HepG2 (cell line): ENCODE measurements around the gene ZNF526. TPM values are rescaled to one million over a fixed set of nuclear protein-coding genes. Genes with fewer than 3 reads are reported as not detected.

Experiments
- EED ChIP-seq: sonication (generic); formaldehyde crosslinking; IDR thresholded peaks from 2 replicates; pipeline ENCODE4 v1.5.0; 2020; ENCODE audit warnings: mild to moderate bottlenecking, missing genetic modification reagents
- FOXM1 ChIP-seq: sonication (generic); formaldehyde crosslinking; IDR thresholded peaks from 2 replicates; pipeline ENCODE4 v1.5.0; 2020; ENCODE audit warnings: missing genetic modification reagents
- JUNB ChIP-seq: sonication (generic); formaldehyde crosslinking; IDR thresholded peaks from 2 replicates; pipeline ENCODE4 v1.8.0; 2022; ENCODE audit warnings: missing genetic modification reagents, mild to moderate bottlenecking, borderline replicate concordance
- MYNN ChIP-seq: sonication (generic); formaldehyde crosslinking; IDR thresholded peaks from 2 replicates; pipeline ENCODE4 v1.4.0; 2020; ENCODE audit warnings: mild to moderate bottlenecking, low read depth, missing genetic modification reagents
- NR1H2 ChIP-seq: sonication (generic); formaldehyde crosslinking; IDR thresholded peaks from 2 replicates; pipeline ENCODE4 v1.8.1; 2022; ENCODE audit warnings: low read depth, missing genetic modification reagents, borderline replicate concordance
- REPIN1 ChIP-seq: sonication (generic); formaldehyde crosslinking; IDR thresholded peaks from 2 replicates; pipeline ENCODE4 v1.8.0; 2022; ENCODE audit warnings: missing genetic modification reagents, low read depth, mild to moderate bottlenecking, borderline replicate concordance
- SMC3 ChIP-seq: IDR thresholded peaks from 2 replicates; pipeline ENCODE4 v1.6.1; 2011; ENCODE audit warnings: low read length, improper control_type of control experiment
- TBP ChIP-seq: sonication (generic); formaldehyde crosslinking; IDR thresholded peaks from 2 replicates; pipeline ENCODE4 v1.5.0; 2020; ENCODE audit warnings: missing genetic modification reagents
- TP53 ChIP-seq: sonication (generic); formaldehyde crosslinking; conservative IDR thresholded peaks from 2 replicates; pipeline ENCODE4 v1.4.0; 2020; ENCODE audit warnings: missing genetic modification reagents
- ZBTB42 ChIP-seq: sonication (generic); formaldehyde crosslinking; IDR thresholded peaks from 2 replicates; pipeline ENCODE4 v1.5.0; 2020; ENCODE audit warnings: mild to moderate bottlenecking, missing genetic modification reagents
- ZNF121 ChIP-seq: sonication (generic); formaldehyde crosslinking; IDR thresholded peaks from 2 replicates; pipeline ENCODE4 v1.5.0; 2020; ENCODE audit warnings: mild to moderate bottlenecking, missing genetic modification reagents
- polyA plus RNA-seq, 8 experiments: library from polyadenylated mRNA; depleted of rRNA in 3 of 8; stranded (reverse) in 7 of 8; unstranded in 1 of 8; fragments of >200 nt; fragmentation: Illumina TruSeq in 4 of 8; extraction: Trizol in 4 of 8; gene quantifications; 2 replicates each; pipeline versions ENCODE4 v1.2.1 to v1.2.3, GENCODE V29; 2011 to 2016; ENCODE audit warnings: low read depth in 4 of 8, missing spikeins in 1 of 8, mixed read lengths in 1 of 8; ENCODE audit not compliant: insufficient read depth in 1 of 8
- total RNA-seq, 5 experiments: library from RNA; depleted of rRNA; stranded (reverse); fragments of >200 nt; fragmentation: Illumina TruSeq; extraction: Trizol; gene quantifications; 2 replicates each; pipeline ENCODE4 v1.2.3, GENCODE V29; 2016; ENCODE audit warnings: low read depth in 1 of 5
- TF ChIP-seq, protein P1 (sequence below): sonication (generic); formaldehyde crosslinking; IDR thresholded peaks from 2 replicates; pipeline ENCODE4 v1.4.0; 2020; ENCODE audit warnings: missing genetic modification reagents
- TF ChIP-seq, protein P2 (sequence below): sonication (generic); formaldehyde crosslinking; IDR thresholded peaks from 2 replicates; pipeline ENCODE4 v1.5.0; 2020; ENCODE audit warnings: mild to moderate bottlenecking, missing genetic modification reagents
- TF ChIP-seq, protein P3 (sequence below): sonication (generic); formaldehyde crosslinking; IDR thresholded peaks from 2 replicates; pipeline ENCODE4 v1.4.0; 2020; ENCODE audit warnings: mild to moderate bottlenecking, missing genetic modification reagents
- TF ChIP-seq, protein P4 (sequence below): sonication (generic); formaldehyde crosslinking; IDR thresholded peaks from 2 replicates; pipeline ENCODE4; 2020; ENCODE audit warnings: missing genetic modification reagents, mild to moderate bottlenecking, borderline replicate concordance
- TF ChIP-seq, protein P5 (sequence below): IDR thresholded peaks from 2 replicates; pipeline ENCODE4 v1.6.1; 2016; ENCODE audit warnings: low read depth, borderline replicate concordance
- TF ChIP-seq, protein P6 (sequence below): sonication (generic); formaldehyde crosslinking; IDR thresholded peaks from 2 replicates; pipeline ENCODE4 v1.8.0; 2022; ENCODE audit warnings: mild to moderate bottlenecking, missing genetic modification reagents; ENCODE audit not compliant: insufficient replicate concordance

The ZNF526 gene
- total and polyA plus RNA-seq, 2 of the 13 experiments (the other 11 are each of a cell fraction or from before 2014, with no cell fraction given): 3.3 to 8.4 TPM

DNA sequence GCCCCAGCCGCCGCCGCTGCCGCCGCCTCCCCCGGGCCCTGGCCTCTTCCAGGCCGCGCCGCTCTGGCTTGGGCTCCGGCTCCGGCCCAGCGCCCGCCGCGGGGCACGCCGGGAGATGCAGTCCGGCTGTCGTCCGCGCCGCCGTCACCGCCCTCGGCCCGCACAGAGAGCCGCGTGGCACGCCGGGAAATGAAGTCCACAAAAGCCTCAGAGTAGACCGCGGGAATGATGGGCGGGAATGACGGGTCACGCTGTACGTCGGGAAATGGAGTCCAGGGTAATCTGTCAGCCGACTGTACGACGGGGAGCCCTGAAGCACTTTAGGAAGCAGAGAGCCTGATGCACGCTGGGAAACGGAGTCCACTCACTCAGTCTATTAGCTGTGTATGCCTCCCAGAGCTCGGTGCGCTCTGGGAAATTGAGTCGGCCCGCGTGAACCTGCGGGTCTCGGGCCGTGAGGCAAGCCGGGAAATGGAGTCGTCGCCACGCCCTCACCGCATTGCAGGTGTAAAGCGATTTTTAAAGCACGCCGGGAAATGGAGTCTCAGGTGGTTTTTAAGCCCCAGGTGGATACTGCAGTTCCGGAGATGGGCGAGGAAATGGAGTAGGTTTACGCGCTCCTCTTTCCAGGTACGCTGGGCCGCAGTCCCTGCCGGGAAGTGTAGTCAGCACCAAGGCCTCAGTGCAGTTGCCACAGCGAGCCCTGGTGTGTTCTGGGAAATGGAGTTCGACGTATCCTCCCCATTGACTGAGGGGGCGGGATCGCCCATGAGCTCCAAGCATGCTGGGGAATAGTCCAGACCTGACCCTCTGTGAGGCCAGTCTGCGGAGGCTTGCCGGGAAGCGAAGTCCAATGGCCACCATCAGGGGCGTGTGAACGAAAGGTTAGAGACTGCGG lies 22.6 kb downstream of the ZNF526 start, which contains the start of gene GSK3A (continued):
- TF ChIP-seq, protein P1, sequence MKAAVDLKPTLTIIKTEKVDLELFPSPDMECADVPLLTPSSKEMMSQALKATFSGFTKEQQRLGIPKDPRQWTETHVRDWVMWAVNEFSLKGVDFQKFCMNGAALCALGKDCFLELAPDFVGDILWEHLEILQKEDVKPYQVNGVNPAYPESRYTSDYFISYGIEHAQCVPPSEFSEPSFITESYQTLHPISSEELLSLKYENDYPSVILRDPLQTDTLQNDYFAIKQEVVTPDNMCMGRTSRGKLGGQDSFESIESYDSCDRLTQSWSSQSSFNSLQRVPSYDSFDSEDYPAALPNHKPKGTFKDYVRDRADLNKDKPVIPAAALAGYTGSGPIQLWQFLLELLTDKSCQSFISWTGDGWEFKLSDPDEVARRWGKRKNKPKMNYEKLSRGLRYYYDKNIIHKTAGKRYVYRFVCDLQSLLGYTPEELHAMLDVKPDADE (CRISPR knock-in tag): no peak
- TF ChIP-seq REPIN1 (CRISPR knock-in tag) (no peak; the same call in 1 of the 2 replicates), MYNN (CRISPR knock-in tag) (no peak), TBP (peak; percentile 98), SMC3 (no peak), TP53 (CRISPR knock-in tag) (no peak), EED (no peak), NR1H2 (CRISPR knock-in tag) (no peak), ZBTB42 (CRISPR knock-in tag) (no peak), FOXM1 (CRISPR knock-in tag) (no peak; the same call in 1 of the 2 replicates), JUNB (CRISPR knock-in tag) (no peak), ZNF121 (CRISPR knock-in tag) (no peak)
- TF ChIP-seq, protein P2, sequence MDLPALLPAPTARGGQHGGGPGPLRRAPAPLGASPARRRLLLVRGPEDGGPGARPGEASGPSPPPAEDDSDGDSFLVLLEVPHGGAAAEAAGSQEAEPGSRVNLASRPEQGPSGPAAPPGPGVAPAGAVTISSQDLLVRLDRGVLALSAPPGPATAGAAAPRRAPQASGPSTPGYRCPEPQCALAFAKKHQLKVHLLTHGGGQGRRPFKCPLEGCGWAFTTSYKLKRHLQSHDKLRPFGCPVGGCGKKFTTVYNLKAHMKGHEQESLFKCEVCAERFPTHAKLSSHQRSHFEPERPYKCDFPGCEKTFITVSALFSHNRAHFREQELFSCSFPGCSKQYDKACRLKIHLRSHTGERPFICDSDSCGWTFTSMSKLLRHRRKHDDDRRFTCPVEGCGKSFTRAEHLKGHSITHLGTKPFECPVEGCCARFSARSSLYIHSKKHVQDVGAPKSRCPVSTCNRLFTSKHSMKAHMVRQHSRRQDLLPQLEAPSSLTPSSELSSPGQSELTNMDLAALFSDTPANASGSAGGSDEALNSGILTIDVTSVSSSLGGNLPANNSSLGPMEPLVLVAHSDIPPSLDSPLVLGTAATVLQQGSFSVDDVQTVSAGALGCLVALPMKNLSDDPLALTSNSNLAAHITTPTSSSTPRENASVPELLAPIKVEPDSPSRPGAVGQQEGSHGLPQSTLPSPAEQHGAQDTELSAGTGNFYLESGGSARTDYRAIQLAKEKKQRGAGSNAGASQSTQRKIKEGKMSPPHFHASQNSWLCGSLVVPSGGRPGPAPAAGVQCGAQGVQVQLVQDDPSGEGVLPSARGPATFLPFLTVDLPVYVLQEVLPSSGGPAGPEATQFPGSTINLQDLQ (CRISPR knock-in tag): no peak
- TF ChIP-seq, protein P3, sequence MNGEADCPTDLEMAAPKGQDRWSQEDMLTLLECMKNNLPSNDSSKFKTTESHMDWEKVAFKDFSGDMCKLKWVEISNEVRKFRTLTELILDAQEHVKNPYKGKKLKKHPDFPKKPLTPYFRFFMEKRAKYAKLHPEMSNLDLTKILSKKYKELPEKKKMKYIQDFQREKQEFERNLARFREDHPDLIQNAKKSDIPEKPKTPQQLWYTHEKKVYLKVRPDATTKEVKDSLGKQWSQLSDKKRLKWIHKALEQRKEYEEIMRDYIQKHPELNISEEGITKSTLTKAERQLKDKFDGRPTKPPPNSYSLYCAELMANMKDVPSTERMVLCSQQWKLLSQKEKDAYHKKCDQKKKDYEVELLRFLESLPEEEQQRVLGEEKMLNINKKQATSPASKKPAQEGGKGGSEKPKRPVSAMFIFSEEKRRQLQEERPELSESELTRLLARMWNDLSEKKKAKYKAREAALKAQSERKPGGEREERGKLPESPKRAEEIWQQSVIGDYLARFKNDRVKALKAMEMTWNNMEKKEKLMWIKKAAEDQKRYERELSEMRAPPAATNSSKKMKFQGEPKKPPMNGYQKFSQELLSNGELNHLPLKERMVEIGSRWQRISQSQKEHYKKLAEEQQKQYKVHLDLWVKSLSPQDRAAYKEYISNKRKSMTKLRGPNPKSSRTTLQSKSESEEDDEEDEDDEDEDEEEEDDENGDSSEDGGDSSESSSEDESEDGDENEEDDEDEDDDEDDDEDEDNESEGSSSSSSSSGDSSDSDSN (CRISPR knock-in tag): peak; percentile 52
- TF ChIP-seq, protein P4, sequence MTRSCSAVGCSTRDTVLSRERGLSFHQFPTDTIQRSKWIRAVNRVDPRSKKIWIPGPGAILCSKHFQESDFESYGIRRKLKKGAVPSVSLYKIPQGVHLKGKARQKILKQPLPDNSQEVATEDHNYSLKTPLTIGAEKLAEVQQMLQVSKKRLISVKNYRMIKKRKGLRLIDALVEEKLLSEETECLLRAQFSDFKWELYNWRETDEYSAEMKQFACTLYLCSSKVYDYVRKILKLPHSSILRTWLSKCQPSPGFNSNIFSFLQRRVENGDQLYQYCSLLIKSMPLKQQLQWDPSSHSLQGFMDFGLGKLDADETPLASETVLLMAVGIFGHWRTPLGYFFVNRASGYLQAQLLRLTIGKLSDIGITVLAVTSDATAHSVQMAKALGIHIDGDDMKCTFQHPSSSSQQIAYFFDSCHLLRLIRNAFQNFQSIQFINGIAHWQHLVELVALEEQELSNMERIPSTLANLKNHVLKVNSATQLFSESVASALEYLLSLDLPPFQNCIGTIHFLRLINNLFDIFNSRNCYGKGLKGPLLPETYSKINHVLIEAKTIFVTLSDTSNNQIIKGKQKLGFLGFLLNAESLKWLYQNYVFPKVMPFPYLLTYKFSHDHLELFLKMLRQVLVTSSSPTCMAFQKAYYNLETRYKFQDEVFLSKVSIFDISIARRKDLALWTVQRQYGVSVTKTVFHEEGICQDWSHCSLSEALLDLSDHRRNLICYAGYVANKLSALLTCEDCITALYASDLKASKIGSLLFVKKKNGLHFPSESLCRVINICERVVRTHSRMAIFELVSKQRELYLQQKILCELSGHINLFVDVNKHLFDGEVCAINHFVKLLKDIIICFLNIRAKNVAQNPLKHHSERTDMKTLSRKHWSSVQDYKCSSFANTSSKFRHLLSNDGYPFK (CRISPR knock-in tag): peak; percentile 81; the same call in 1 of the 2 replicates
- TF ChIP-seq, protein P5, sequence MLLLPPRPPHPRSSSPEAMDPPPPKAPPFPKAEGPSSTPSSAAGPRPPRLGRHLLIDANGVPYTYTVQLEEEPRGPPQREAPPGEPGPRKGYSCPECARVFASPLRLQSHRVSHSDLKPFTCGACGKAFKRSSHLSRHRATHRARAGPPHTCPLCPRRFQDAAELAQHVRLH (CRISPR knock-in tag): no peak; the same call in 1 of the 2 replicates
- TF ChIP-seq, protein P6, sequence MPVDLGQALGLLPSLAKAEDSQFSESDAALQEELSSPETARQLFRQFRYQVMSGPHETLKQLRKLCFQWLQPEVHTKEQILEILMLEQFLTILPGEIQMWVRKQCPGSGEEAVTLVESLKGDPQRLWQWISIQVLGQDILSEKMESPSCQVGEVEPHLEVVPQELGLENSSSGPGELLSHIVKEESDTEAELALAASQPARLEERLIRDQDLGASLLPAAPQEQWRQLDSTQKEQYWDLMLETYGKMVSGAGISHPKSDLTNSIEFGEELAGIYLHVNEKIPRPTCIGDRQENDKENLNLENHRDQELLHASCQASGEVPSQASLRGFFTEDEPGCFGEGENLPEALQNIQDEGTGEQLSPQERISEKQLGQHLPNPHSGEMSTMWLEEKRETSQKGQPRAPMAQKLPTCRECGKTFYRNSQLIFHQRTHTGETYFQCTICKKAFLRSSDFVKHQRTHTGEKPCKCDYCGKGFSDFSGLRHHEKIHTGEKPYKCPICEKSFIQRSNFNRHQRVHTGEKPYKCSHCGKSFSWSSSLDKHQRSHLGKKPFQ: peak; percentile 57
